SK-N-SH (cell line): ENCODE measurements around the gene THSD7A.

Experiments used
- CTCF ChIP-seq: fragments of 200-600 bp; sonication (generic); IDR thresholded peaks from 2 replicates; pipeline ENCODE4 v1.6.1; 2017; ENCODE audit warnings: antibody characterized with exemption, mild to moderate bottlenecking, moderate library complexity
- EP300 ChIP-seq, 2 experiments: IDR thresholded peaks; 2 replicates each; pipeline versions ENCODE4 v1.4.0 to v1.6.1; 2012; ENCODE audit warnings: borderline replicate concordance in 1 of 2, low read depth in 1 of 2, low read length in 1 of 2
- EZH2phosphoT487 ChIP-seq: fragments of 200-600 bp; sonication (generic); IDR thresholded peaks from 2 replicates; pipeline ENCODE4 v1.6.1; 2017; ENCODE audit warnings: low read depth, mixed run types, mild to moderate bottlenecking, antibody characterized with exemption, moderate library complexity, borderline replicate concordance
- FOXM1 ChIP-seq: IDR thresholded peaks from 2 replicates; pipeline ENCODE4 v1.4.0; 2012; ENCODE audit warnings: low read depth, mild to moderate bottlenecking
- JUND ChIP-seq: IDR thresholded peaks from 2 replicates; pipeline ENCODE4 v1.4.0; 2012
- PBX3 ChIP-seq: IDR thresholded peaks from 2 replicates; pipeline ENCODE4; 2012
- RAD21 ChIP-seq: IDR thresholded peaks from 2 replicates; pipeline ENCODE4 v1.6.1; 2012; ENCODE audit warnings: mild to moderate bottlenecking, low read length
- REST ChIP-seq: IDR thresholded peaks from 2 replicates; pipeline ENCODE4 v1.6.1; 2012; ENCODE audit warnings: mild to moderate bottlenecking, low read depth, low read length, moderate library complexity
- SIN3A ChIP-seq: IDR thresholded peaks from 2 replicates; pipeline ENCODE4 v1.6.1; 2012; ENCODE audit warnings: low read depth, mild to moderate bottlenecking, low read length, moderate library complexity, borderline replicate concordance
- TEAD4 ChIP-seq: IDR thresholded peaks from 2 replicates; pipeline ENCODE4 v1.4.0; 2012; ENCODE audit warnings: mild to moderate bottlenecking, borderline replicate concordance; ENCODE audit not compliant: insufficient read depth

- TF ChIP-seq CTCF (no peak), EP300 (IDR thresholded peaks at IDR 0.05; ENCODE audit: borderline replicate concordance in 1 of 2, low read depth in 1 of 2, low read length in 1 of 2) (no peak), SIN3A (no peak), EZH2phosphoT487 (no peak), REST (no peak), FOXM1 (no peak), TEAD4 (no peak), JUND (no peak), RAD21 (no peak), PBX3 (no peak)
Observed at GRCh38 chr7:11330208-11330607, 501.8 kb downstream of the THSD7A start.
